H1 (cell line): ENCODE results near the gene MRPL45. TPM values are rescaled to one million over a fixed set of nuclear protein-coding genes. Genes with fewer than 3 reads are reported as not detected.

Experiments used
- CTCF ChIA-PET: fragments of 300-600 bp; sonication (Branson Sonifier 250); formaldehyde crosslinking; loops from one replicate; lab custom pipeline; 2021; ENCODE audit not compliant: partially characterized antibody; lab: Charles Lee
- POLR2A ChIA-PET: fragments of 300-600 bp; sonication (Branson Sonifier 250); formaldehyde crosslinking; loops from one replicate; lab custom pipeline; 2021; ENCODE audit warnings: inconsistent platforms; ENCODE audit not compliant: partially characterized antibody; lab: Charles Lee
- DNase-seq, 2 experiments: peaks; one replicate each; pipeline versions ENCODE4 v3.0.0 to v3.0.0-alpha.2; 2010 to 2022; ENCODE audit warnings: low spot score in 2 of 2, low read depth in 1 of 2, mixed read lengths in 1 of 2
- FAIRE-seq: peaks from 2 replicates; lab custom pipeline; 2011; peaks lifted over from hg19 to GRCh38; lab: Jason Lieb, UNC
- H2AFZ ChIP-seq: 2 replicates; pipeline ENCODE4 v1.8.1; 2012; ENCODE audit warnings: low read length, inconsistent platforms
- H2AK5ac ChIP-seq: 2 replicates; pipeline ENCODE4 v1.6.1; 2013; ENCODE audit warnings: low read depth, low read length
- H2BK120ac ChIP-seq: replicated peaks from 2 replicates; pipeline ENCODE3; 2013; ENCODE audit warnings: low read depth, low read length, inconsistent platforms
- H2BK12ac ChIP-seq: 2 replicates; pipeline ENCODE4 v1.6.1; 2013; ENCODE audit warnings: low read depth, low read length
- H2BK15ac ChIP-seq: 2 replicates; pipeline ENCODE4 v1.6.1; 2013; ENCODE audit warnings: low read length
- H2BK20ac ChIP-seq: 2 replicates; pipeline ENCODE4 v1.6.1; 2013; ENCODE audit warnings: low read length
- H2BK5ac ChIP-seq: 2 replicates; pipeline ENCODE4 v1.6.1; 2013; ENCODE audit warnings: low read depth, low read length
- H3K14ac ChIP-seq: 2 replicates; pipeline ENCODE4 v1.6.1; 2013; ENCODE audit warnings: inconsistent platforms; ENCODE audit not compliant: insufficient read length
- H3K18ac ChIP-seq: 2 replicates; pipeline ENCODE4 v1.6.1; 2013; ENCODE audit warnings: low read length; ENCODE audit errors: extremely low read depth
- H3K23ac ChIP-seq: 2 replicates; pipeline ENCODE4 v1.6.1; 2013; ENCODE audit warnings: inconsistent platforms; ENCODE audit not compliant: insufficient read length
- H3K23me2 ChIP-seq: 2 replicates; pipeline ENCODE4 v1.6.1; 2013; ENCODE audit warnings: low read depth, low read length
- H3K27ac ChIP-seq: 2 replicates; pipeline ENCODE4 v1.6.1; 2011; ENCODE audit warnings: low read depth, low read length, inconsistent platforms
- H3K27me3 ChIP-seq, 4 experiments: replicated peaks in 1 of 4; 1 replicate in 1 of 4; 2 replicates in 3 of 4; pipeline versions ENCODE4 v1.6.1 to v1.8.1; 2011 to 2013; ENCODE audit warnings: low read length in 3 of 4, mild to moderate bottlenecking in 3 of 4, inconsistent platforms in 2 of 4, mixed read lengths in 2 of 4, moderate library complexity in 1 of 4; ENCODE audit not compliant: control insufficient read depth in 3 of 4, insufficient read depth in 3 of 4; ENCODE audit errors: extremely low read depth in 1 of 4
- H3K36me3 ChIP-seq, 4 experiments: 2 replicates each; pipeline versions ENCODE4 v1.6.1 to v1.8.1; 2011 to 2013; ENCODE audit warnings: mild to moderate bottlenecking in 4 of 4, low read length in 3 of 4, moderate library complexity in 2 of 4, control low read depth in 1 of 4, inconsistent platforms in 1 of 4; ENCODE audit not compliant: insufficient read depth in 4 of 4, control insufficient read depth in 2 of 4
- H3K4ac ChIP-seq: replicated peaks from 2 replicates; pipeline ENCODE3; 2013; ENCODE audit warnings: low read length, low read depth, mixed read lengths, inconsistent platforms; ENCODE audit not compliant: insufficient read length
- H3K4me1 ChIP-seq, 4 experiments: replicated peaks in 1 of 4; 1 replicate in 1 of 4; 2 replicates in 3 of 4; pipeline versions ENCODE4 v1.6.1 to v1.8.1; 2011 to 2013; ENCODE audit warnings: low read length in 3 of 4, inconsistent platforms in 2 of 4, mixed read lengths in 1 of 4; ENCODE audit not compliant: insufficient read depth in 4 of 4, control insufficient read depth in 3 of 4
- H3K4me2 ChIP-seq, 2 experiments: 2 replicates each; pipeline versions ENCODE4 v1.6.1 to v1.8.1; 2011 to 2013; ENCODE audit warnings: low read depth in 2 of 2, low read length in 2 of 2, control low read depth in 1 of 2, inconsistent platforms in 1 of 2, mild to moderate bottlenecking in 1 of 2; ENCODE audit not compliant: insufficient read depth in 1 of 2
- H3K4me3 ChIP-seq, 4 experiments: fragments of 200-600, 300-600 bp in 1 of 4; sonication (generic), shearing (Covaris generic), sonication (Bioruptor Twin) in 1 of 4; 2 replicates each; pipeline versions ENCODE4 v1.5.1 to v1.8.1; 2011 to 2016; ENCODE audit warnings: low read length in 4 of 4, low read depth in 3 of 4, control low read depth in 2 of 4, inconsistent platforms in 2 of 4, mild to moderate bottlenecking in 2 of 4, mixed read lengths in 1 of 4, moderate library complexity in 1 of 4; ENCODE audit not compliant: insufficient read depth in 2 of 4; ENCODE audit errors: extremely low read depth in 1 of 4
- H3K56ac ChIP-seq: replicated peaks from 2 replicates; pipeline ENCODE3; 2013; ENCODE audit warnings: low read depth, mild to moderate bottlenecking, mixed read lengths, low read length, inconsistent platforms; ENCODE audit not compliant: insufficient read length
- H3K79me1 ChIP-seq: 2 replicates; pipeline ENCODE4 v1.6.1; 2013; ENCODE audit warnings: low read depth, low read length, control low read depth
- H3K79me2 ChIP-seq, 2 experiments: 2 replicates each; pipeline versions ENCODE4 v1.6.1 to v1.8.1; 2012 to 2013; ENCODE audit warnings: low read length in 2 of 2, mild to moderate bottlenecking in 2 of 2, inconsistent platforms in 1 of 2; ENCODE audit not compliant: insufficient read depth in 2 of 2, control insufficient read depth in 1 of 2
- H3K9ac ChIP-seq, 4 experiments: replicated peaks in 1 of 4; 1 replicate in 1 of 4; 2 replicates in 3 of 4; pipeline versions ENCODE4 v1.6.1 to v1.8.1; 2011 to 2013; ENCODE audit warnings: low read depth in 3 of 4, low read length in 3 of 4, control low read depth in 2 of 4, mild to moderate bottlenecking in 2 of 4, moderate library complexity in 2 of 4, inconsistent platforms in 1 of 4; ENCODE audit errors: extremely low read depth in 1 of 4
- H3K9me3 ChIP-seq, 2 experiments: 2 replicates each; pipeline versions ENCODE4 v1.6.1 to v1.8.1; 2012 to 2013; ENCODE audit warnings: mild to moderate bottlenecking in 2 of 2, moderate library complexity in 2 of 2, control low read depth in 1 of 2, inconsistent platforms in 1 of 2, low read depth in 1 of 2, low read length in 1 of 2, mixed read lengths in 1 of 2; ENCODE audit not compliant: insufficient read depth in 2 of 2
- H4K20me1 ChIP-seq, 2 experiments: replicated peaks in 1 of 2; 2 replicates each; pipeline versions ENCODE3 to v1.8.1; 2011 to 2013; ENCODE audit warnings: inconsistent platforms in 2 of 2, low read length in 2 of 2, mild to moderate bottlenecking in 1 of 2; ENCODE audit not compliant: insufficient read depth in 2 of 2, control insufficient read depth in 1 of 2
- H4K5ac ChIP-seq: 2 replicates; pipeline ENCODE4 v1.6.1; 2013; ENCODE audit warnings: low read length, low read depth, mixed read lengths, inconsistent platforms; ENCODE audit not compliant: insufficient read length
- H4K8ac ChIP-seq: 2 replicates; pipeline ENCODE4 v1.8.0; 2013; ENCODE audit warnings: mild to moderate bottlenecking, moderate library complexity, low read length, inconsistent platforms; ENCODE audit not compliant: insufficient read depth; ENCODE audit errors: extremely low read depth
- H4K91ac ChIP-seq: replicated peaks from 2 replicates; pipeline ENCODE3; 2013; ENCODE audit warnings: low read length, mixed read lengths, inconsistent platforms; ENCODE audit not compliant: insufficient read length
- ASH2L ChIP-seq: fragments of 200-600, 300-600 bp; sonication (generic); IDR thresholded peaks from one replicate; pipeline ENCODE4 v1.7.1; 2017; ENCODE audit warnings: low read length
- CBX5 ChIP-seq: fragments of 300-800, 300-1000 bp; sonication (generic); IDR thresholded peaks from 2 replicates; pipeline ENCODE4 v1.7.1; 2016; ENCODE audit warnings: antibody characterized with exemption, low read length, low read depth
- CEBPB ChIP-seq: IDR thresholded peaks from 2 replicates; pipeline ENCODE4 v1.6.1; 2012; ENCODE audit warnings: low read depth, low read length
- FOSL1 ChIP-seq: IDR thresholded peaks from 2 replicates; pipeline ENCODE4 v1.6.1; 2011; ENCODE audit warnings: mild to moderate bottlenecking, low read depth, low read length, moderate library complexity; ENCODE audit not compliant: insufficient read depth
- GABPA ChIP-seq: IDR thresholded peaks from 2 replicates; pipeline ENCODE4 v1.6.1; 2011; ENCODE audit warnings: mild to moderate bottlenecking, low read length, moderate library complexity, borderline replicate concordance; ENCODE audit not compliant: insufficient read depth
- GTF2F1 ChIP-seq: IDR thresholded peaks from 2 replicates; pipeline ENCODE4 v1.6.1; 2012; ENCODE audit warnings: low read depth, low read length, improper control_type of control experiment, borderline replicate concordance
- HDAC2 ChIP-seq, 2 experiments: fragments of 300-600 bp in 1 of 2; sonication (generic) in 1 of 2; IDR thresholded peaks; 2 replicates each; pipeline ENCODE4 v1.6.1; 2011 to 2012; ENCODE audit warnings: low read depth in 2 of 2, low read length in 2 of 2, mild to moderate bottlenecking in 2 of 2, moderate library complexity in 2 of 2, borderline replicate concordance in 1 of 2, inconsistent platforms in 1 of 2
- KDM1A ChIP-seq: fragments of 200-600, 300-600 bp; sonication (generic); IDR thresholded peaks from 2 replicates; pipeline ENCODE4 v1.7.1; 2016; ENCODE audit warnings: mild to moderate bottlenecking, low read length, borderline replicate concordance
- MAX ChIP-seq: IDR thresholded peaks from 2 replicates; pipeline ENCODE4 v1.6.1; 2012; ENCODE audit warnings: inconsistent platforms
- POLR2A ChIP-seq, 2 experiments: IDR thresholded peaks; 1 replicate in 1 of 2; 2 replicates in 1 of 2; pipeline ENCODE4 v1.6.1; 2011; ENCODE audit warnings: low read depth in 2 of 2, low read length in 2 of 2, mild to moderate bottlenecking in 2 of 2; ENCODE audit errors: control extremely low read depth in 1 of 2
- TAF1 ChIP-seq: IDR thresholded peaks from 2 replicates; pipeline ENCODE4 v1.6.1; 2011; ENCODE audit warnings: mild to moderate bottlenecking, low read depth, low read length
- TEAD4 ChIP-seq: IDR thresholded peaks from 2 replicates; pipeline ENCODE4 v1.6.1; 2012; ENCODE audit warnings: low read depth, low read length, inconsistent platforms, mixed read lengths
- WGBS, 2 experiments: shearing (Covaris generic) in 1 of 2; methylation state at CpG; one replicate each; pipeline versions ENCODE4 v1.1.6 to v1.1.7; 2013 to 2015; ENCODE audit warnings: low lambda C conversion rate in 2 of 2, mixed read lengths in 2 of 2, inconsistent platforms in 1 of 2, low coverage in 1 of 2, missing lambda C conversion rate in 1 of 2; ENCODE audit not compliant: insufficient replicate concordance in 2 of 2, insufficient coverage in 1 of 2, insufficient read length in 1 of 2; ENCODE audit errors: extremely low coverage in 1 of 2, missing lambda C conversion rate in 1 of 2; 5-methylcytosine and 5-hydroxymethylcytosine counted together
- polyA plus RNA-seq, 7 experiments: library from polyadenylated mRNA; depleted of rRNA in 3 of 7; stranded (reverse) in 5 of 7; unstranded in 2 of 7; fragments of >200 nt in 5 of 7; fragments of 200-250 nt in 2 of 7; gene quantifications; 1 replicate in 5 of 7; 2 replicates in 1 of 7; 4 replicates in 1 of 7; pipeline versions ENCODE4 v1.2.1 to v1.2.3, GENCODE V29; 2011 to 2013; ENCODE audit warnings: missing spikeins in 2 of 7, mixed read lengths in 2 of 7
- total RNA-seq: library from RNA; stranded (reverse); fragmentation: NEBNext Ultra II Directional; extraction: Animal tissue kit (Norgen Biotek cat#: 25700); gene quantifications from 2 replicates; pipeline ENCODE4 v1.2.1, GENCODE V29; 2021

Gene MRPL45
- total and polyA plus RNA-seq, 2 of the 8 experiments (the other 6 are each of a cell fraction or from before 2014, with no cell fraction given) = 65.6 to 71.7 TPM

- Histone ChIP-seq H3K9ac (no peak overlapping the region), H4K91ac (no peak overlapping the region), H2BK20ac (no peak overlapping the region), H4K8ac (no peak overlapping the region), H3K4ac (no peak overlapping the region), H2AK5ac (no peak overlapping the region), H3K27ac (no peak overlapping the region), H4K5ac (no peak overlapping the region), H3K79me2 (no peaks in the 10 kb centered on the region), H2BK15ac (no peak overlapping the region), H3K14ac (no peak overlapping the region), H3K79me1 (no peaks in the 10 kb centered on the region; the same call in 1 of the 2 replicates), H2AFZ (no peak overlapping the region), H3K23ac (no peak overlapping the region), H3K9me3 (no peaks in the 10 kb centered on the region), H3K36me3 (peaks cover 5 to 33% (median 17%) of the 10 kb centered on the region in 4 experiments), H3K4me1 (peaks cover 0 to 7% (median 4%) of the 10 kb centered on the region in 4 experiments; a peak in 4 of 7 replicates), H3K4me2 (no peak overlapping the region), H2BK5ac (no peak overlapping the region), H3K56ac (no peak overlapping the region), H3K27me3 (no peaks in the 10 kb centered on the region), H2BK12ac (no peak overlapping the region), H3K23me2 (no peaks in the 10 kb centered on the region), H2BK120ac (no peak overlapping the region), H3K4me3 (no peak overlapping the region), H3K18ac (no peak overlapping the region), H4K20me1 (peaks cover 0 to 3% of the 10 kb centered on the region in 2 experiments)
- ChIA-PET CTCF (interaction anchor here (1.2 to 14.8 kb wide), 5 partner anchors 10 to 188 kb away, joined by 4 to 190 read pairs (median 20); no protein-coding TSS in a partner anchor), POLR2A (interaction anchor here (0.7 to 1.7 kb wide), 3 partner anchors 9 to 881 kb away, joined by 3 to 7 read pairs (median 4); no protein-coding TSS in a partner anchor)
- 89% methylated on average over 10 of the region's 10 CpGs; no CpG with 5 or more reads in 1 of the 2 experiments for WGBS, 2 experiments
- no peak for DNase-seq
- FAIRE-seq = no peak
- TF ChIP-seq HDAC2 (IDR thresholded peaks at IDR 0.05; ENCODE audit: borderline replicate concordance in 1 of 2, low read depth in 2 of 2, low read length in 2 of 2) = no peak
- no peak for TF ChIP-seq TEAD4
- no peak for TF ChIP-seq CBX5
- no peak for TF ChIP-seq FOSL1
- no peak for TF ChIP-seq TAF1
- TF ChIP-seq MAX = no peak
- TF ChIP-seq GTF2F1 = no peak
- TF ChIP-seq ASH2L = no peak
- TF ChIP-seq KDM1A = no peak
- TF ChIP-seq POLR2A (IDR thresholded peaks at IDR 0.05; ENCODE audit: control extremely low read depth in 1 of 2, low read depth in 2 of 2, low read length in 2 of 2) = no peak
- no peak for TF ChIP-seq GABPA
- no peak for TF ChIP-seq CEBPB
These were observed 23.5 kb downstream of the MRPL45 start for GRCh38 chr17:38320482-38320881.
